Measurements from ENCODE around the gene TRMT11.
A peak's percentile ranks its signal among the peaks of the same experiment; 100 is the strongest.
"Not testable (repeated sequence)": the region's sequence is repeated elsewhere in the genome, so short reads cannot be mapped to it uniquely, and the experiment has no call there.

Gene TRMT11

DNA sequence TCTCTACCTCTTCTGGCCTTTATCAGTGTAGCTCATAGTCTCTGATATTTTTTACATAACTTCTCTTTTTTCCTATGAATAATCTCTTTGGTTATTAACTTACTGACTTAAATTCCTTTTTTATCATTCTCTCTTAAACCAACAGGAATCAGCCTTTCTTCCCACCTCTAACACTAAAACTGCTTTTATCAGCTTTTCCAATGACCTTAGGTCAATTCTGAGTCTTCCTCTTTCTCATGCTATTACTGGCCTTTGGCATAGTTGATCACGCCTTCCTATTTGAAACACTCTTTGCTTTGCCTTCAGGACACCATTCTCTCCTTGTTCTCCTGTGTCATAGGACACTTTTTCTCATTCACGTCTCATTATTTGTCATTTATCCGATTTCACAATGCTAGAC lies 37.9 kb upstream of the TRMT11 start:
- DNase-seq, result no peak
- H3K27me3 ChIP-seq (replicated peaks), result no peaks in the 10 kb centered on the region
- in situ Hi-C loops (cut with HindIII; ENCODE audit: low pct_ligation_motif_present, low sequenced_read_pairs), result no loop called here
- H3K4me3 ChIP-seq (ENCODE audit: low read depth, low read length), result no peak overlapping the region
- H3K36me3 ChIP-seq (replicated peaks), result no peaks in the 10 kb centered on the region
- H3K27ac ChIP-seq, result peak overlapping the region; percentile 99
- TF ChIP-seq, protein P1, sequence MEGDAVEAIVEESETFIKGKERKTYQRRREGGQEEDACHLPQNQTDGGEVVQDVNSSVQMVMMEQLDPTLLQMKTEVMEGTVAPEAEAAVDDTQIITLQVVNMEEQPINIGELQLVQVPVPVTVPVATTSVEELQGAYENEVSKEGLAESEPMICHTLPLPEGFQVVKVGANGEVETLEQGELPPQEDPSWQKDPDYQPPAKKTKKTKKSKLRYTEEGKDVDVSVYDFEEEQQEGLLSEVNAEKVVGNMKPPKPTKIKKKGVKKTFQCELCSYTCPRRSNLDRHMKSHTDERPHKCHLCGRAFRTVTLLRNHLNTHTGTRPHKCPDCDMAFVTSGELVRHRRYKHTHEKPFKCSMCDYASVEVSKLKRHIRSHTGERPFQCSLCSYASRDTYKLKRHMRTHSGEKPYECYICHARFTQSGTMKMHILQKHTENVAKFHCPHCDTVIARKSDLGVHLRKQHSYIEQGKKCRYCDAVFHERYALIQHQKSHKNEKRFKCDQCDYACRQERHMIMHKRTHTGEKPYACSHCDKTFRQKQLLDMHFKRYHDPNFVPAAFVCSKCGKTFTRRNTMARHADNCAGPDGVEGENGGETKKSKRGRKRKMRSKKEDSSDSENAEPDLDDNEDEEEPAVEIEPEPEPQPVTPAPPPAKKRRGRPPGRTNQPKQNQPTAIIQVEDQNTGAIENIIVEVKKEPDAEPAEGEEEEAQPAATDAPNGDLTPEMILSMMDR (IDR thresholded peaks at IDR 0.05; ENCODE audit: low read depth, low read length, missing control alignments), result no peak

DNA sequence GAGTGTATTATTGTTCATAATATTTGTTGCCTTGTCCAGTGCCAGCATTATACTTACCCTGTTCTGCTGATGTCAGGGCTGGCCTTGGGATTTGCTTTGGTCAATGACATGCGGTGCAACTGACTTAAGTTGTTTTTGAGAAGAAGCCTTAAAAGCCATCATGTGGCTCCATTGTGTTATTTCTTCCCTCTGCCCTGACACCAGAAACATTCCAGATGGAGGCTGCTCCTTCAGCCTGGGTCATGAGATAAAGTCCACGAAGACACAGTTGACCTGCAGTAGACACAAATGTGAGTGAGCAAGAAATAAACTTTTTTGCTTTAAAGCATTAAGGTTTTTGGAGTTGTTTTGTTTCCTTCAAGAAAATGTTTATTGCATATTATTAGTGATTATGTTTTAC lies 37.3 kb upstream of the TRMT11 start:
- H3K36me3 ChIP-seq (replicated peaks), result no peaks in the 10 kb centered on the region
- TF ChIP-seq, protein P1 (IDR thresholded peaks at IDR 0.05; ENCODE audit: low read depth, low read length, missing control alignments), result no peak
- in situ Hi-C loops (cut with HindIII; ENCODE audit: low pct_ligation_motif_present, low sequenced_read_pairs), result no loop called here
- H3K4me3 ChIP-seq (ENCODE audit: low read depth, low read length), result no peak overlapping the region
- no peak for DNase-seq
- H3K27ac ChIP-seq, result no peak overlapping the region
- H3K27me3 ChIP-seq (replicated peaks), result no peaks in the 10 kb centered on the region

DNA sequence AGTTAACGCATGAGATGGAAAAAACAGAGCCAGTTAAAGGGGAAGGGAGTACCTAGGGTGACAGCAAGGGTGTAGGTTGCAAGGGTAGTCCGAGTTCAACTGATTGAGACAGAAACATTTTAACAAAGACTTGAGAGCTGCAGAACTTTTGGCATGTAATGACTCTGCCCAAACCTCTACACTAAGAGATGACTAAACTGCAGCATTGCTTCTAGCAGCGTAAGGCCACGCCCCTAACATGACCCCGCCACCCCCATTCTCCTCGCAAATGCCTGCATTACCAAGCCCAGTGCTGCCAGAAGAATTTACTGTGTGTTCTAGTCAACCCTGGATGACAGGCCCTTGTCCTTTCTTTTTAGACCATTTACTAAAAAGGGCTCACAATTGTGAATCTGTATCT lies 36.0 kb upstream of the TRMT11 start:
- no peaks in the 10 kb centered on the region for H3K27me3 ChIP-seq (replicated peaks)
- no peak overlapping the region for H3K4me3 ChIP-seq (ENCODE audit: low read depth, low read length)
- TF ChIP-seq, protein P1 (IDR thresholded peaks at IDR 0.05; ENCODE audit: low read depth, low read length, missing control alignments), result no peak
- no peaks in the 10 kb centered on the region for H3K36me3 ChIP-seq (replicated peaks)
- DNase-seq, result peak; percentile 88
- H3K27ac ChIP-seq, result peak overlapping the region; percentile 27
- in situ Hi-C loops (cut with HindIII; ENCODE audit: low pct_ligation_motif_present, low sequenced_read_pairs), result loop anchor here (25.0 kb wide), 1 partner anchor 163 kb away; the partner anchor contains the start of gene NCOA7

DNA sequence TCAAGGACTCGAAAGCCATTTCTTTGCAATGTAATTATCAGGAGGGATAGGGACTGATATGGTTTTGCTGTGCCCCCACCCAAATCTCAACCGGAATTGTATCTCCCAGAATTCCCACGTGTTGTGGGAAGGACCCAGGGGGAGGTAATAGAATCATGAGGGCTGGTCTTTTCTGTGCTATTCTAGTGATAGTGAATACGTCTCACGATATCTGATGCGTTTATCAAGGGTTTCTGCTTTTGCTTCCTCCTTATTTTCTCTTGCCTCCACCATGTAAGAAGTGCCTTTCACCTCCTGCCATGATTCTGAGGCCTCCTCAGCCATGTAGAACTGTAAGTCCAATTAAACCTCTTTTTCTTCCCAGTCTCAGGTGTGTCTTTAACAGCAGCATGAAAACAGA lies 35.6 kb upstream of the TRMT11 start:
- not testable (repeated sequence) for DNase-seq
- in situ Hi-C loops (cut with HindIII; ENCODE audit: low pct_ligation_motif_present, low sequenced_read_pairs), result loop anchor here (25.0 kb wide), 1 partner anchor 163 kb away; the partner anchor contains the start of gene NCOA7

DNA sequence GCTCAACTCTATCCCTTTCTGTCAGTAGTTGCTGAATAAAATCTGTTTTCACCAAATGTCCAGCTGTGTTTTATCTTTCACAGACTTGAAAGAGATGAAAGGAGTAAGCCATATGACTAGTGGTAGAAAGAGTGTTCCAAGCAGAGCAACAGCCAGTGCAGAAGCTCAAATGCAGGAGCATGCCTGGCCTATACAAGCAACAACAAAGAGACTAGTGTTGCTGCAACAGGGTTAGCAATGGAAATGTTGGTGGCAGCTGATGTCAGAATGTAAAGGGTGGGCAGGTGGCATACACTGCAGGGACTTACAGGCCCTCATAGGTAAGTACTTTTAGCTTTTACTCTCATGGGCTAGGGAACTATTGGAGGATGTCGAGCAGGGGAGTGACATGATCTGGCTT lies 35.0 kb upstream of the TRMT11 start:
- H3K4me3 ChIP-seq (ENCODE audit: low read depth, low read length), result no peak overlapping the region
- no peak overlapping the region for H3K27ac ChIP-seq
- TF ChIP-seq, protein P1 (IDR thresholded peaks at IDR 0.05; ENCODE audit: low read depth, low read length, missing control alignments), result no peak
- DNase-seq, result no peak
- no peaks in the 10 kb centered on the region for H3K36me3 ChIP-seq (replicated peaks)
- H3K27me3 ChIP-seq (replicated peaks), result no peaks in the 10 kb centered on the region
- in situ Hi-C loops (cut with HindIII; ENCODE audit: low pct_ligation_motif_present, low sequenced_read_pairs), result loop anchor here (25.0 kb wide), 1 partner anchor 164 kb away; the partner anchor contains the start of gene NCOA7

More for the DNA sequence above, 35.6 kb upstream of the TRMT11 start:
- not testable (repeated sequence) for H3K4me3 ChIP-seq (ENCODE audit: low read depth, low read length); H3K27me3 ChIP-seq (replicated peaks); H3K36me3 ChIP-seq (replicated peaks)
- peak overlapping the region; percentile 27 for H3K27ac ChIP-seq

DNA sequence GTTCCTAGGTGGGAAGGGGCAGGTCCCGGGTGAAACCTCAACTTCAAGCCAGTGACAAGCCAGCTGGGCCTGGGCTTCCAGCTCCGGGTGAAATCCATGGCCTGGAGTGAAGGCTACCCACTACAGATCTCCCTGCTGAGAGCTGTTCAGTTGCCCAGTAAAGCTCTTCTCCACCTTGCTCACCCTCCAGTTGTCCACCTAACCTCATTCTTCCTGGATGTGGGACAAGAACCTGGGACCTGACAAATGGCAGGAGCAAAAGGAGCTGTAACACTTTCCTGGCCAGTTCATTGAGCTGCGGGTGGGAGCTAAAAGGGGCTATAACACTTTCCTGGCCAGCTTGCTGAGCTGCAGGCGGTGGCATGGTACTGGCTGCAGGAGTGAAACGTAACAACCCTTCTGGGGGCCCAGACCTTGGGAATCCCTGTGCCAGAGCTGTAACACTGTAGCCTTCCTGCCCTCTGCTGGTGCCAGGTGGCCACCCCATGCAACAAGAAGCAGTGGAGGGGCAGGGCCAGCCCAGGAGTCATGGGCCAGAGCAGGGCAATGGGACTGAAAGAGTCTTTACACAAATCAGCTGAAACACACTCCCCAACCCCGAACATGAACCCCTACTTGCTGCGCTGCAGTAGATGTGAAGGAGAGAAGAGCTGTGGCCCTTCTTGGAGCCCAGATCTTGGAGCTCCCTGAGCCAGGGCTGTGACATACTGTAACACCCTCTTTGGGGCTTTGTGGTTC lies 33.4 kb upstream of the TRMT11 start:
- TF ChIP-seq, protein P1 (IDR thresholded peaks at IDR 0.05; ENCODE audit: low read depth, low read length, missing control alignments), result peak; percentile 69
- peak; percentile 44 for DNase-seq
- Histone ChIP-seq H3K36me3 (replicated peaks) (no peaks in the 10 kb centered on the region), H3K27me3 (replicated peaks) (no peaks in the 10 kb centered on the region), H3K4me3 (ENCODE audit: low read depth, low read length) (no peak overlapping the region), H3K27ac (no peak overlapping the region)
- in situ Hi-C loops (cut with HindIII; ENCODE audit: low pct_ligation_motif_present, low sequenced_read_pairs), result loop anchor here (25.0 kb wide), 1 partner anchor 166 kb away; the partner anchor contains the start of gene NCOA7
